IMR-90 (cell line): ENCODE data around the gene ADAMTS17. TPM values are rescaled to one million over a fixed set of nuclear protein-coding genes. Genes with fewer than 3 reads are reported as not detected.

Experiments used
- ATAC-seq: fragments of 200-7000 bp; cut with Tn5 transposase; 2 replicates; pipeline ENCODE4 v1.9.1; 2020; ENCODE audit warnings: low read depth, mild to moderate bottlenecking, moderate library complexity
- BruUV-seq: library from RNA; stranded (reverse); fragments of 400-500 nt; replicated peaks from 2 replicates; lab custom pipeline; 2021; lab: Mats Ljungman, UMichigan
- CTCF ChIA-PET: fragments of 300-600 bp; formaldehyde crosslinking; extraction: SDS; loops from one replicate; lab custom pipeline; 2021; ENCODE audit warnings: antibody characterized with exemption; lab: Yijun Ruan, JAX
- POLR2A ChIA-PET: fragments of 300-600 bp; sonication (Branson Sonifier 250); formaldehyde crosslinking; loops from one replicate; lab custom pipeline; 2022; ENCODE audit warnings: antibody characterized with exemption; ENCODE audit not compliant: unreplicated experiment; lab: Charles Lee
- DNase-seq: peaks from one replicate; pipeline ENCODE4 v3.0.0; 2013
- H2AFZ ChIP-seq: replicated peaks from 2 replicates; pipeline ENCODE3; 2013; ENCODE audit warnings: low read length, mild to moderate bottlenecking; ENCODE audit not compliant: poor library complexity
- H2AK5ac ChIP-seq: 2 replicates; pipeline ENCODE4 v1.6.1; 2013; ENCODE audit warnings: low read depth, low read length, inconsistent platforms
- H2AK9ac ChIP-seq: replicated peaks from 2 replicates; pipeline ENCODE3; 2013; ENCODE audit warnings: mild to moderate bottlenecking, low read depth, low read length, moderate library complexity; ENCODE audit not compliant: poor library complexity
- H2BK120ac ChIP-seq: 2 replicates; pipeline ENCODE4 v1.6.1; 2013; ENCODE audit warnings: low read depth, low read length, inconsistent platforms
- H2BK15ac ChIP-seq: 3 replicates; pipeline ENCODE4 v1.6.1; 2013; ENCODE audit warnings: low read depth, low read length, inconsistent platforms
- H2BK20ac ChIP-seq: 2 replicates; pipeline ENCODE4 v1.6.1; 2013; ENCODE audit warnings: low read depth, mild to moderate bottlenecking, inconsistent platforms, low read length, moderate library complexity
- H2BK5ac ChIP-seq: 2 replicates; pipeline ENCODE4 v1.6.1; 2013; ENCODE audit warnings: mild to moderate bottlenecking, low read depth, low read length, inconsistent platforms; ENCODE audit not compliant: poor library complexity, severe bottlenecking
- H3K14ac ChIP-seq: replicated peaks from 2 replicates; pipeline ENCODE4 v1.6.1; 2013; ENCODE audit warnings: low read depth, low read length, inconsistent platforms
- H3K18ac ChIP-seq: 2 replicates; pipeline ENCODE4 v1.6.1; 2013; ENCODE audit warnings: low read depth, low read length, control low read depth
- H3K23ac ChIP-seq: 2 replicates; pipeline ENCODE4 v1.6.1; 2013; ENCODE audit warnings: low read depth, low read length, inconsistent platforms
- H3K27ac ChIP-seq: 2 replicates; pipeline ENCODE4 v1.5.1; 2013; ENCODE audit warnings: mild to moderate bottlenecking, control low read depth, low read length; ENCODE audit not compliant: insufficient read depth
- H3K27me3 ChIP-seq: 2 replicates; pipeline ENCODE4 v1.6.1; 2013; ENCODE audit warnings: low read length; ENCODE audit not compliant: control insufficient read depth, insufficient read depth
- H3K36me3 ChIP-seq: 2 replicates; pipeline ENCODE4 v1.6.1; 2013; ENCODE audit warnings: low read length, mixed read lengths; ENCODE audit not compliant: control insufficient read depth, insufficient read depth
- H3K4ac ChIP-seq: 2 replicates; pipeline ENCODE4 v1.6.1; 2013; ENCODE audit warnings: low read depth, low read length, inconsistent platforms
- H3K4me1 ChIP-seq: 2 replicates; pipeline ENCODE4 v1.6.1; 2013; ENCODE audit warnings: low read length, mixed read lengths; ENCODE audit not compliant: control insufficient read depth, insufficient read depth
- H3K4me2 ChIP-seq: 2 replicates; pipeline ENCODE4 v1.6.1; 2013; ENCODE audit warnings: low read depth, mild to moderate bottlenecking, control low read depth, low read length, moderate library complexity
- H3K4me3 ChIP-seq: 2 replicates; pipeline ENCODE4 v1.5.1; 2013; ENCODE audit warnings: low read depth, mild to moderate bottlenecking, control low read depth, low read length, moderate library complexity; ENCODE audit not compliant: insufficient read depth
- H3K56ac ChIP-seq: 2 replicates; pipeline ENCODE4 v1.6.1; 2013; ENCODE audit warnings: low read length, inconsistent platforms; ENCODE audit not compliant: insufficient read depth; ENCODE audit errors: extremely low read depth
- H3K79me1 ChIP-seq, 2 experiments: 2 replicates each; pipeline ENCODE4 v1.6.1; 2013; ENCODE audit warnings: low read length in 2 of 2, inconsistent platforms in 1 of 2, low read depth in 1 of 2
- H3K9ac ChIP-seq: 2 replicates; pipeline ENCODE4 v1.6.1; 2013; ENCODE audit warnings: low read depth, low read length, control low read depth
- H3K9me1 ChIP-seq: 2 replicates; pipeline ENCODE4 v1.6.1; 2013; ENCODE audit warnings: low read length, inconsistent platforms; ENCODE audit not compliant: insufficient read depth
- H3K9me3 ChIP-seq: 2 replicates; pipeline ENCODE4 v1.6.1; 2013; ENCODE audit warnings: low read length; ENCODE audit not compliant: control insufficient read depth, insufficient read depth
- H4K20me1 ChIP-seq: 2 replicates; pipeline ENCODE4 v1.6.1; 2013; ENCODE audit warnings: low read length, inconsistent platforms; ENCODE audit not compliant: insufficient read depth
- H4K5ac ChIP-seq: 2 replicates; pipeline ENCODE4 v1.6.1; 2013; ENCODE audit warnings: mild to moderate bottlenecking, low read depth, low read length, control low read depth
- H4K8ac ChIP-seq, 2 experiments: 2 replicates each; pipeline ENCODE4 v1.6.1; 2013; ENCODE audit warnings: low read depth in 2 of 2, low read length in 2 of 2, control low read depth in 1 of 2, inconsistent platforms in 1 of 2
- H4K91ac ChIP-seq: 2 replicates; pipeline ENCODE4 v1.6.1; 2013; ENCODE audit warnings: low read depth, low read length, inconsistent platforms; ENCODE audit not compliant: insufficient read depth
- BHLHE40 ChIP-seq: fragments of 150-350 bp; IDR thresholded peaks from 2 replicates; pipeline ENCODE4 v1.6.1; 2016; ENCODE audit warnings: mild to moderate bottlenecking, low read depth, low read length
- CEBPB ChIP-seq: IDR thresholded peaks from 2 replicates; pipeline ENCODE4 v1.6.1; 2012; ENCODE audit warnings: low read depth, low read length, improper control_type of control experiment
- CHD1 ChIP-seq: IDR thresholded peaks from 2 replicates; pipeline ENCODE4 v1.6.1; 2012; ENCODE audit warnings: low read depth, low read length, improper control_type of control experiment
- FOS ChIP-seq: fragments of 150-350 bp; IDR thresholded peaks from 2 replicates; pipeline ENCODE4 v1.6.1; 2016; ENCODE audit warnings: low read depth, low read length
- MAFK ChIP-seq: IDR thresholded peaks from 2 replicates; pipeline ENCODE4 v1.6.1; 2012; ENCODE audit warnings: low read depth, low read length, improper control_type of control experiment
- MAZ ChIP-seq: IDR thresholded peaks from 2 replicates; pipeline ENCODE4 v1.6.1; 2012; ENCODE audit warnings: low read depth, mild to moderate bottlenecking, low read length, improper control_type of control experiment, moderate library complexity, borderline replicate concordance
- MXI1 ChIP-seq: IDR thresholded peaks from 2 replicates; pipeline ENCODE4 v1.6.1; 2012; ENCODE audit warnings: low read depth, mild to moderate bottlenecking, low read length, moderate library complexity, borderline replicate concordance
- NFE2L2 ChIP-seq: fragments of 150-350 bp; IDR thresholded peaks from 2 replicates; pipeline ENCODE4 v1.6.1; 2016; ENCODE audit warnings: low read depth, mild to moderate bottlenecking, low read length
- POLR2A ChIP-seq: IDR thresholded peaks from 2 replicates; pipeline ENCODE4 v1.6.1; 2012; ENCODE audit warnings: mild to moderate bottlenecking, low read depth, low read length
- RAD21 ChIP-seq: IDR thresholded peaks from 2 replicates; pipeline ENCODE4 v1.6.1; 2012; ENCODE audit warnings: low read length, improper control_type of control experiment
- RCOR1 ChIP-seq: IDR thresholded peaks from 2 replicates; pipeline ENCODE4 v1.6.1; 2012; ENCODE audit warnings: mild to moderate bottlenecking, low read length, improper control_type of control experiment; ENCODE audit not compliant: insufficient replicate concordance
- RFX5 ChIP-seq: IDR thresholded peaks from 2 replicates; pipeline ENCODE4 v1.8.0; 2012; ENCODE audit warnings: low read depth, mild to moderate bottlenecking, low read length, moderate library complexity
- SMC3 ChIP-seq: fragments of 150-350 bp; IDR thresholded peaks from 2 replicates; pipeline ENCODE4 v1.6.1; 2016; ENCODE audit warnings: low read depth, mild to moderate bottlenecking, antibody characterized with exemption, low read length, moderate library complexity
- WGBS, 2 experiments: methylation state at CpG; one replicate each; pipeline versions ENCODE4 v1.1.5 to v1.1.7; 2013; ENCODE audit warnings: missing lambda C conversion rate in 2 of 2; ENCODE audit not compliant: insufficient read length in 1 of 2; ENCODE audit errors: extremely low coverage in 2 of 2; 5-methylcytosine and 5-hydroxymethylcytosine counted together
- dilution Hi-C: fragments of 300-500 bp; cut with HindIII; formaldehyde crosslinking; loops from one replicate; pipeline ENCODE4 v1.14.3; 2018; ENCODE audit warnings: low sequenced_read_pairs; ENCODE audit not compliant: unreplicated experiment
- in situ Hi-C: fragments of 300-500 bp; cut with MboI; formaldehyde crosslinking; loops from 3 replicates; pipeline ENCODE4 v1.14.3; 2019; ENCODE audit warnings: low sequenced_read_pairs, inconsistent platforms, mixed read lengths
- intact Hi-C: fragments of 100-400 bp; cut with micrococcal nuclease; formaldehyde crosslinking; loops from 2 replicates; pipeline ENCODE4 v1.10.0; 2022
- polyA plus RNA-seq, 3 experiments: library from polyadenylated mRNA; depleted of rRNA; stranded (reverse); fragments of >200 nt; gene quantifications; 2 replicates each; pipeline ENCODE4 v1.2.3, GENCODE V29; 2012; ENCODE audit warnings: low replicate concordance in 1 of 3
- total RNA-seq: library from RNA; depleted of rRNA; stranded (reverse); fragments of >200 nt; gene quantifications from 2 replicates; pipeline ENCODE4 v1.2.3, GENCODE V29; 2012
- TF ChIP-seq, protein P1 (sequence below): conservative IDR thresholded peaks from 2 replicates; pipeline ENCODE4 v1.5.1; 2012; ENCODE audit warnings: mild to moderate bottlenecking, low read depth, low read length, improper control_type of control experiment
- TF ChIP-seq, protein P2 (sequence below): fragments of 150-350 bp; IDR thresholded peaks from 2 replicates; pipeline ENCODE4 v1.6.1; 2016; ENCODE audit warnings: low read depth, mild to moderate bottlenecking, low read length, moderate library complexity, borderline replicate concordance

The ADAMTS17 gene
- total and polyA plus RNA-seq, 2 of the 4 experiments (the other 2 are of a cell fraction) = 0.03 TPM; not detected in 1

DNA sequence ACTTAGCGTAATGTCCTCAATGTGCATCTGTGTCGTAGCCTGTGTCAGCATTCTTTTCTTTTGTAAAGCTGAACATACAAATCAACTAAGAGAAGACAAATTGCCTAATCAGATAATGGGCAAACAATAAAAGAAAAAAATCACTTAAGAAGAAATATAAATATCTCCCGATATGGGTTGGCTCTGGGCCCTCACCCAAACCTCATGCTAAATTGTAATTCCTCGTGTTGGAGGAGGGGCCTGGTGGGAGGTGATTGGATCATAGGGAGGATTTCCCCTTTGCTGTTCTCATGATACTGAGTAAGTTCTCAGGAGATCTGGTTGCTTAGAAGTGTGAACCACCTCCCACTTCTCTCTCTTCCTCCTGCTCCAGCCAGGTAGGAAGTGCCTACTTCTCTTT, 323.6 kb downstream of the ADAMTS17 start:
- Histone ChIP-seq H3K4me3 (no peak overlapping the region), H3K14ac (no peak overlapping the region), H3K23ac (no peak overlapping the region), H3K9me1 (no peaks in the 10 kb centered on the region), H3K36me3 (no peaks in the 10 kb centered on the region), H2BK20ac (no peak overlapping the region), H2AK5ac (no peak overlapping the region), H3K18ac (no peak overlapping the region), H3K4me1 (no peaks in the 10 kb centered on the region), H3K4me2 (no peak overlapping the region), H2BK5ac (no peak overlapping the region), H3K27me3 (no peaks in the 10 kb centered on the region), H2AFZ (no peak overlapping the region), H3K56ac (no peak overlapping the region), H3K4ac (no peak overlapping the region), H4K5ac (no peak overlapping the region), H4K20me1 (no peaks in the 10 kb centered on the region), H2BK120ac (no peak overlapping the region), H2AK9ac (no peak overlapping the region), H3K27ac (no peak overlapping the region), H4K8ac (no peak overlapping the region), H3K79me1 (no peaks in the 10 kb centered on the region), H4K91ac (no peak overlapping the region), H3K9me3 (peaks cover 12% of the 10 kb centered on the region; the same call in 1 of the 2 replicates), H2BK15ac (no peak overlapping the region), H3K9ac (no peak overlapping the region)
- intact Hi-C loops (no loop called here), dilution Hi-C loops (no loop called here), in situ Hi-C loops (no loop called here)
- no TSS peak for BruUV-seq
- TF ChIP-seq MXI1 (no peak), RCOR1 (no peak), CHD1 (no peak), RFX5 (no peak), FOS (no peak), SMC3 (no peak), MAZ (no peak), BHLHE40 (no peak), RAD21 (no peak), NFE2L2 (no peak), POLR2A (no peak), MAFK (no peak), CEBPB (no peak)
- TF ChIP-seq, protein P1, sequence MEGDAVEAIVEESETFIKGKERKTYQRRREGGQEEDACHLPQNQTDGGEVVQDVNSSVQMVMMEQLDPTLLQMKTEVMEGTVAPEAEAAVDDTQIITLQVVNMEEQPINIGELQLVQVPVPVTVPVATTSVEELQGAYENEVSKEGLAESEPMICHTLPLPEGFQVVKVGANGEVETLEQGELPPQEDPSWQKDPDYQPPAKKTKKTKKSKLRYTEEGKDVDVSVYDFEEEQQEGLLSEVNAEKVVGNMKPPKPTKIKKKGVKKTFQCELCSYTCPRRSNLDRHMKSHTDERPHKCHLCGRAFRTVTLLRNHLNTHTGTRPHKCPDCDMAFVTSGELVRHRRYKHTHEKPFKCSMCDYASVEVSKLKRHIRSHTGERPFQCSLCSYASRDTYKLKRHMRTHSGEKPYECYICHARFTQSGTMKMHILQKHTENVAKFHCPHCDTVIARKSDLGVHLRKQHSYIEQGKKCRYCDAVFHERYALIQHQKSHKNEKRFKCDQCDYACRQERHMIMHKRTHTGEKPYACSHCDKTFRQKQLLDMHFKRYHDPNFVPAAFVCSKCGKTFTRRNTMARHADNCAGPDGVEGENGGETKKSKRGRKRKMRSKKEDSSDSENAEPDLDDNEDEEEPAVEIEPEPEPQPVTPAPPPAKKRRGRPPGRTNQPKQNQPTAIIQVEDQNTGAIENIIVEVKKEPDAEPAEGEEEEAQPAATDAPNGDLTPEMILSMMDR = no peak
- TF ChIP-seq, protein P2, sequence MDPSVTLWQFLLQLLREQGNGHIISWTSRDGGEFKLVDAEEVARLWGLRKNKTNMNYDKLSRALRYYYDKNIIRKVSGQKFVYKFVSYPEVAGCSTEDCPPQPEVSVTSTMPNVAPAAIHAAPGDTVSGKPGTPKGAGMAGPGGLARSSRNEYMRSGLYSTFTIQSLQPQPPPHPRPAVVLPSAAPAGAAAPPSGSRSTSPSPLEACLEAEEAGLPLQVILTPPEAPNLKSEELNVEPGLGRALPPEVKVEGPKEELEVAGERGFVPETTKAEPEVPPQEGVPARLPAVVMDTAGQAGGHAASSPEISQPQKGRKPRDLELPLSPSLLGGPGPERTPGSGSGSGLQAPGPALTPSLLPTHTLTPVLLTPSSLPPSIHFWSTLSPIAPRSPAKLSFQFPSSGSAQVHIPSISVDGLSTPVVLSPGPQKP = no peak
- POLR2A ChIA-PET = no interaction called here
- DNase-seq (no peak), ATAC-seq (no peak)
- WGBS, 2 experiments = no CpG with 5 or more reads among the region's 4 CpGs
- CTCF ChIA-PET = no interaction called here
